HG03575 (cell line): ENCODE results near the gene STIMATE.

Source experiments
- ATAC-seq: cut with Tn5 transposase; IDR thresholded peaks from one replicate; pipeline ENCODE4 v1.9.1; 2021; ENCODE audit not compliant: unreplicated experiment, insufficient number of reproducible peaks, low FRiP score; ENCODE audit errors: extremely low read depth

Gene STIMATE

GRCh38 chr3:52787246-52787645 lies 110.1 kb downstream of the STIMATE start:
- no peak for ATAC-seq
